ENCODE results near the gene CAMKV. TPM values are rescaled to one million over a fixed set of nuclear protein-coding genes. Genes with fewer than 3 reads are reported as not detected.

Gene CAMKV
- total RNA-seq, 2 donors from 2014 or later: not detected

GRCh38 chr3:49878686-49879085 is 9.0 kb upstream of the CAMKV start:
- no peak overlapping the region for H3K27ac Mint-ChIP-seq
- H3K4me1 Mint-ChIP-seq (ENCODE audit: low read depth in 2 of 2): no peaks in the 10 kb centered on the region
- ATAC-seq (no peak), DNase-seq (ENCODE audit: low spot score) (no peak)
- no peaks in the 10 kb centered on the region for H3K9me3 Mint-ChIP-seq
- no peaks in the 10 kb centered on the region for H3K27me3 Mint-ChIP-seq
- no peak overlapping the region for H3K4me3 Mint-ChIP-seq
- no peaks in the 10 kb centered on the region for H3K36me3 Mint-ChIP-seq

- H3K4me1 Mint-ChIP-seq (ENCODE audit: low read depth in 2 of 2): no peaks in the 10 kb centered on the region
- H3K27ac Mint-ChIP-seq: no peak overlapping the region
- DNase-seq (ENCODE audit: low spot score): no peak
- no peaks in the 10 kb centered on the region for H3K9me3 Mint-ChIP-seq
- no peaks in the 10 kb centered on the region for H3K36me3 Mint-ChIP-seq
- ATAC-seq: no peak
- no peaks in the 10 kb centered on the region for H3K27me3 Mint-ChIP-seq
- H3K4me3 Mint-ChIP-seq: no peak overlapping the region
These were observed 8.0 kb upstream of the CAMKV start for GRCh38 chr3:49877716-49878115.

DNA sequence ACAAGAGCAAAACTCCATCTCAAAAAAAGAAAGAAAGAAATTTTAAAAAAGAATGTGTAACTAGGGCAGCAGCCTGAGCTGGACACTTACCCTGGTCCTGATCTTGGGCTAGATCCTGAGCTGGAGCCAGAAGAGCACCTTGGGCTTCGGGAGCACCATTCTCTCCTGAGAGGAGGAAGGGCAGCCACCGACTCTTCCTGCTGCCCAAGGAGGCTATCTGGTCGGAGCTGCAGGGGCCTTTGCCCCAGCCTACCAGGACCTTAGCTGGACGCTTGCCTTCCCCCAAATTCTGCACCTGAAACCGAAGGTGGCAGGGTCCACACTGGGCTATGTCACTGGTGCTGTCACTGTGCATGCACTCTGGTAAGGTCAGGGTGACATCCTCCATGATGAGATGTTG is 6.9 kb upstream of the CAMKV start:
- no peak for DNase-seq (ENCODE audit: low spot score)
- H3K27me3 Mint-ChIP-seq: peaks cover 1 to 2% of the 10 kb centered on the region in 2 donors
- no peaks in the 10 kb centered on the region for H3K36me3 Mint-ChIP-seq
- no peak for ATAC-seq
- H3K9me3 Mint-ChIP-seq: no peaks in the 10 kb centered on the region
- H3K27ac Mint-ChIP-seq: no peak overlapping the region
- no peaks in the 10 kb centered on the region for H3K4me1 Mint-ChIP-seq (ENCODE audit: low read depth in 2 of 2)
- no peak overlapping the region for H3K4me3 Mint-ChIP-seq

- DNase-seq (ENCODE audit: low spot score): no peak
- Mint-ChIP-seq H3K36me3 (no peaks in the 10 kb centered on the region), H3K9me3 (no peaks in the 10 kb centered on the region), H3K27ac (no peak overlapping the region), H3K4me3 (no peak overlapping the region), H3K4me1 (ENCODE audit: low read depth in 2 of 2) (peaks cover 0 to 2% of the 10 kb centered on the region in 2 donors), H3K27me3 (peaks cover 6 to 12% of the 10 kb centered on the region in 2 donors)
- ATAC-seq: no peak
These were observed 3.9 kb upstream of the CAMKV start for GRCh38 chr3:49873623-49874022.

GRCh38 chr3:49872801-49873281 is 3.1 kb upstream of the CAMKV start:
- no peak for ATAC-seq
- no peaks in the 10 kb centered on the region for H3K9me3 Mint-ChIP-seq

GRCh38 chr3:49871531-49872153 is 1.9 kb upstream of the CAMKV start:
- H3K27me3 Mint-ChIP-seq: peaks cover 22 to 24% of the 10 kb centered on the region in 2 donors
- H3K9me3 Mint-ChIP-seq: no peaks in the 10 kb centered on the region
- DNase-seq (ENCODE audit: low spot score): no peak
- no peak overlapping the region for H3K4me3 Mint-ChIP-seq
- no peak overlapping the region for H3K27ac Mint-ChIP-seq
- H3K36me3 Mint-ChIP-seq: no peaks in the 10 kb centered on the region
- ATAC-seq: no peak
- peaks cover 0 to 2% of the 10 kb centered on the region in 2 donors for H3K4me1 Mint-ChIP-seq (ENCODE audit: low read depth in 2 of 2)

More at GRCh38 chr3:49872801-49873281, 3.1 kb upstream of the CAMKV start:
- DNase-seq (ENCODE audit: low spot score): no peak
- Mint-ChIP-seq H3K36me3 (no peaks in the 10 kb centered on the region), H3K4me3 (no peak overlapping the region), H3K4me1 (ENCODE audit: low read depth in 2 of 2) (peaks cover 0 to 2% of the 10 kb centered on the region in 2 donors), H3K27ac (no peak overlapping the region), H3K27me3 (peaks cover 13 to 16% of the 10 kb centered on the region in 2 donors)

- peaks cover 22 to 27% of the 10 kb centered on the region in 2 donors for H3K27me3 Mint-ChIP-seq
- H3K4me3 Mint-ChIP-seq: no peak overlapping the region
- H3K36me3 Mint-ChIP-seq: no peaks in the 10 kb centered on the region
- H3K27ac Mint-ChIP-seq: no peak overlapping the region
- no peaks in the 10 kb centered on the region for H3K9me3 Mint-ChIP-seq
- no peak for DNase-seq (ENCODE audit: low spot score)
- H3K4me1 Mint-ChIP-seq (ENCODE audit: low read depth in 2 of 2): peaks cover 0 to 2% of the 10 kb centered on the region in 2 donors
- no peak for ATAC-seq
These were observed 742 bp downstream of the CAMKV start for GRCh38 chr3:49868862-49869466.

DNA sequence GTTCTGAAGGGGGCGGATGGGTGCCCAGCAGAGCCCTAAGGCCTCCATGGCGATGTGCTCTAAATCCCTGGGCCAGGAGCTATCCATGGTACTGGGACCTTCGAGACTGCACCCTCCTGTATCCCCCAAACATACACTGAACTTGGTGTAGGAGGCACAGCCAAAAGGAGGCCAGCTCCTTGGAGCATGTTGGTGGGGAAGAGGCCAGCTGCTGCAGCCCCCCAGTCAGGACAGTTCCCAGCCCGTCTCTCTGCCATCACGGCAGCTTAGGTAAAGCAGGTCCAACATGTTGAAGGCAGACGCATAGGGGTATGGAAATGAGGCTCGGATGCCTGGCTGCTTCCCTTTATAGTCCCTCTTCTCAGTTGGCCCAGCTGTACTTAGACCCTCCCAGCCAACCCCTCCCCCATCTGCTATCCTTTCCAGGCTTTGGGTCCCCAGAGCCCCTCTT is 1.8 kb downstream of the CAMKV start:
- DNase-seq (ENCODE audit: low spot score) (no peak), ATAC-seq (no peak)
- H3K4me1 Mint-ChIP-seq (ENCODE audit: low read depth in 2 of 2): peaks cover 0 to 2% of the 10 kb centered on the region in 2 donors
- no peak overlapping the region for H3K27ac Mint-ChIP-seq
- H3K4me3 Mint-ChIP-seq: no peak overlapping the region
- H3K36me3 Mint-ChIP-seq: no peaks in the 10 kb centered on the region
- no peaks in the 10 kb centered on the region for H3K9me3 Mint-ChIP-seq
- H3K27me3 Mint-ChIP-seq: peaks cover 27 to 32% of the 10 kb centered on the region in 2 donors

GRCh38 chr3:49867400-49867799 is 2.3 kb downstream of the CAMKV start:
- Mint-ChIP-seq H3K9me3 (no peaks in the 10 kb centered on the region), H3K4me1 (ENCODE audit: low read depth in 2 of 2) (peaks cover 0 to 2% of the 10 kb centered on the region in 2 donors), H3K27me3 (peaks cover 30 to 32% of the 10 kb centered on the region in 2 donors), H3K4me3 (no peak overlapping the region), H3K36me3 (no peaks in the 10 kb centered on the region), H3K27ac (no peak overlapping the region)
- DNase-seq (ENCODE audit: low spot score) (no peak), ATAC-seq (no peak)

GRCh38 chr3:49865198-49865784 is 4.4 kb downstream of the CAMKV start:
- ATAC-seq: no peak
- peaks cover 23 to 24% of the 10 kb centered on the region in 2 donors for H3K27me3 Mint-ChIP-seq
- no peaks in the 10 kb centered on the region for H3K9me3 Mint-ChIP-seq

GRCh38 chr3:49864505-49864904 is 5.2 kb downstream of the CAMKV start:
- DNase-seq (ENCODE audit: low spot score): no peak
- no peaks in the 10 kb centered on the region for H3K36me3 Mint-ChIP-seq
- no peak for ATAC-seq
- H3K4me1 Mint-ChIP-seq (ENCODE audit: low read depth in 2 of 2): no peaks in the 10 kb centered on the region
- H3K27me3 Mint-ChIP-seq: peaks cover 23 to 24% of the 10 kb centered on the region in 2 donors
- H3K27ac Mint-ChIP-seq: no peak overlapping the region
- H3K4me3 Mint-ChIP-seq: no peak overlapping the region
- H3K9me3 Mint-ChIP-seq: no peaks in the 10 kb centered on the region

More at GRCh38 chr3:49865198-49865784, 4.4 kb downstream of the CAMKV start:
- no peak overlapping the region for H3K27ac Mint-ChIP-seq
- DNase-seq (ENCODE audit: low spot score): no peak
- H3K4me3 Mint-ChIP-seq: no peak overlapping the region
- no peaks in the 10 kb centered on the region for H3K4me1 Mint-ChIP-seq (ENCODE audit: low read depth in 2 of 2)
- no peaks in the 10 kb centered on the region for H3K36me3 Mint-ChIP-seq

- peak; percentile 37 for DNase-seq (ENCODE audit: low spot score)
- H3K27ac Mint-ChIP-seq: no peak overlapping the region
- peaks cover 7 to 8% of the 10 kb centered on the region in 2 donors for H3K27me3 Mint-ChIP-seq
- ATAC-seq: no peak
- no peaks in the 10 kb centered on the region for H3K9me3 Mint-ChIP-seq
- peaks cover 6 to 13% of the 10 kb centered on the region in 2 donors for H3K4me1 Mint-ChIP-seq (ENCODE audit: low read depth in 2 of 2)
- no peaks in the 10 kb centered on the region for H3K36me3 Mint-ChIP-seq
- H3K4me3 Mint-ChIP-seq: no peak overlapping the region
These were observed 10.0 kb downstream of the CAMKV start for GRCh38 chr3:49859576-49860305.

DNA sequence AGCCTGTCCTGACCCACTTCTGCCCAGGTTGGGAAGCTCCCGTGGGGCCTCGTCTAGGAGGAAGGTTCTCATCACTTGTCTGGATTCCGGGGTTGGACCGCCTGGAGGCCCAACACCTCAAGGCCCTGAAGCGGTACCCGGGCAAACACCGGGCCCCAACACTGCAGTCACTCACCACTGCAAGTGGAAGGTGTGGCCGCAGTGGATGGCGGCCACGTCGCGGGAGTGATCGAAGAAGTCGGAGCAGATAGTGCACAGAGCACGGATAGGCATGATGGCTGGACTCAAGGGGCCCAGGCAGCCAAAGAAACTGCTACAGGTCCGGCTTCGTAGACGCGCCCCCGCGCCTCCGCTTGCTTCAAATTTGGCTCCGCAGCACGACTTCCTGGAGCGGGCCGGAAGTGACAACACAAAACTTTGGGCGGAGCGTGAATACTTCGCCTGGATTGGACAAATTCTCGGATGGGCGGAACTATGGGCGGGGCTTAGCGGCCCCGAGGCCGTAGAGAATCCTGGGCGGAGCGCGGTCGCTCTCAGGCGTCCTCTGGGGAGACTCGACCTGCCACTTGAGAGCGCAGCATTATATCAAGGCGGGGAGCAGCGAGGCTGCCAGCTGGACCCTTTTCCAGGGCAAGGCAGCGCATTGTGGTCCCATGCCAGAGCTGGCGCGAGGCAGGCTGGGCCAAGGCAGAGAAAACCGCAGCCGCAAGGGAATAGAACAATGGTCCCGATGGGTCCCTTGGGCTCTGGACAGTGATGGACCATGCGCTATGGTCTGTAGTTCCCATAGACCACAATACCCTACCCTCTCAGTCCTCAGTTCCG is 13.3 kb downstream of the CAMKV start, which contains the start of gene TRAIP:
TRAIP (minus strand) TSS at position 384 of the 825 bp plus-strand sequence; CDS start at position 273, 111 bp downstream.
- H3K9me3 Mint-ChIP-seq: no peaks in the 10 kb centered on the region
- H3K4me3 Mint-ChIP-seq: peak within 1 kb of the TSS; percentile 92

More for the DNA sequence above, 13.3 kb downstream of the CAMKV start, which contains the start of gene TRAIP:
- peak; percentile 92 for DNase-seq (ENCODE audit: low spot score)
- Mint-ChIP-seq H3K36me3 (no peaks in the 10 kb centered on the region), H3K27me3 (no peaks in the 10 kb centered on the region), H3K4me1 (ENCODE audit: low read depth in 2 of 2) (peaks cover 6 to 13% of the 10 kb centered on the region in 2 donors), H3K27ac (peak within 1 kb of the TSS; percentile 86 to 93)
- peak; percentile 98 to 99 for ATAC-seq

Measured in natural killer cell treated with Interleukin-12 subunit alpha and Interleukin-12 subunit beta and Interleukin-15 and Interleukin-18, amount 100 ng/mL, for 72 hours (primary cell).